ENCODE data around the gene PAFAH1B2.

DNA sequence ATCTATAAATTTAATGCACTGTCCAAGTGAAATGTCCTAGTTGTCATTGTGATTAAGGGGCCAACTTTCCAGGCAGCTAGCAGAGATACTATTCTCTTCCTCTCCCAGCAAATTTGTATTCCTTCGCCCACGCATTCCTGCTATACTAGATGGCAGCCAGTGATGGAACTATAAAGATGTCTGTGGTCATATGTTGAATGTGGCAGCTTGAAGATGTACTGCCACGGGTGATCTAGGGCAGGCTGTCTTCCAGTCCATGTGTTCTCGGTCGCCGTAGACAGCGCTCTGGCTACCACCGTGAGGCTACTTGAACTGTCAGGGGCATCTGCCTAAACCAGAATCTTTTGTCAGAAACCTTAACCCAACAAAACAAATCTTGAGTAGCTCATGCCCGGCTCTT is 26.1 kb downstream of the PAFAH1B2 start:
- TF ChIP-seq, protein P1, sequence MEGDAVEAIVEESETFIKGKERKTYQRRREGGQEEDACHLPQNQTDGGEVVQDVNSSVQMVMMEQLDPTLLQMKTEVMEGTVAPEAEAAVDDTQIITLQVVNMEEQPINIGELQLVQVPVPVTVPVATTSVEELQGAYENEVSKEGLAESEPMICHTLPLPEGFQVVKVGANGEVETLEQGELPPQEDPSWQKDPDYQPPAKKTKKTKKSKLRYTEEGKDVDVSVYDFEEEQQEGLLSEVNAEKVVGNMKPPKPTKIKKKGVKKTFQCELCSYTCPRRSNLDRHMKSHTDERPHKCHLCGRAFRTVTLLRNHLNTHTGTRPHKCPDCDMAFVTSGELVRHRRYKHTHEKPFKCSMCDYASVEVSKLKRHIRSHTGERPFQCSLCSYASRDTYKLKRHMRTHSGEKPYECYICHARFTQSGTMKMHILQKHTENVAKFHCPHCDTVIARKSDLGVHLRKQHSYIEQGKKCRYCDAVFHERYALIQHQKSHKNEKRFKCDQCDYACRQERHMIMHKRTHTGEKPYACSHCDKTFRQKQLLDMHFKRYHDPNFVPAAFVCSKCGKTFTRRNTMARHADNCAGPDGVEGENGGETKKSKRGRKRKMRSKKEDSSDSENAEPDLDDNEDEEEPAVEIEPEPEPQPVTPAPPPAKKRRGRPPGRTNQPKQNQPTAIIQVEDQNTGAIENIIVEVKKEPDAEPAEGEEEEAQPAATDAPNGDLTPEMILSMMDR (conservative IDR thresholded peaks at IDR 0.05; ENCODE audit: low read depth in 2 of 2): no peak
- TF ChIP-seq EZH2phosphoT487 (IDR thresholded peaks at IDR 0.05; ENCODE audit: unreplicated experiment) (no peak), EZH2 (IDR thresholded peaks at IDR 0.05; ENCODE audit: low read depth, unreplicated experiment) (no peak), POLR2AphosphoS5 (IDR thresholded peaks at IDR 0.05; ENCODE audit: low read depth) (no peak), CREB1 (CRISPR knock-in tag; IDR thresholded peaks at IDR 0.05; ENCODE audit: low read depth) (no peak), REST (IDR thresholded peaks at IDR 0.05; ENCODE audit: unreplicated experiment) (no peak)

All from GM23338 (cell line).